Left colon (tissue), 2 donors: ENCODE results near the gene RPS8. TPM values are rescaled to one million over a fixed set of nuclear protein-coding genes. Genes with fewer than 3 reads are reported as not detected.
"Not testable (repeated sequence)": the region's sequence is repeated elsewhere in the genome, so short reads cannot be mapped to it uniquely, and the experiment has no call there.

Source experiments
- ATAC-seq: fragments of 200-7000 bp; cut with Tn5 transposase; one replicate; pipeline ENCODE4 v1.9.1; 2020; ENCODE audit warnings: mild to moderate bottlenecking, moderate library complexity
- DNase-seq, 2 donors: peaks; one replicate each; pipeline ENCODE4 v3.0.0-alpha.2; 2020
- intact Hi-C, 2 donors: fragments of 100-400 bp; cut with DNase I in 1 of 2; cut with micrococcal nuclease in 1 of 2; formaldehyde crosslinking; loops; one replicate each; pipeline versions ENCODE4 v1.11.2 to v1.14.0; 2022; cut with DNase I, micrococcal nuclease
- total RNA-seq, 2 donors: library from RNA; stranded (reverse); fragmentation: NEBNext Ultra II Directional; extraction: Animal tissue kit (Norgen Biotek cat#: 25700); gene quantifications; one replicate each; pipeline ENCODE4 v1.2.1, GENCODE V29; 2021
- donor health status: DM: no; HTN: no; CAD: no.
- donor health status: DM: yes; HTN: yes; CAD: no.

Gene RPS8
- total RNA-seq, 2 donors from 2014 or later, result 1,280 to 1,342 TPM

GRCh38 chr1:44777969-44778635, 2.8 kb downstream of the RPS8 start:
- no peak for ATAC-seq
- intact Hi-C loops, result no loop called here

DNA sequence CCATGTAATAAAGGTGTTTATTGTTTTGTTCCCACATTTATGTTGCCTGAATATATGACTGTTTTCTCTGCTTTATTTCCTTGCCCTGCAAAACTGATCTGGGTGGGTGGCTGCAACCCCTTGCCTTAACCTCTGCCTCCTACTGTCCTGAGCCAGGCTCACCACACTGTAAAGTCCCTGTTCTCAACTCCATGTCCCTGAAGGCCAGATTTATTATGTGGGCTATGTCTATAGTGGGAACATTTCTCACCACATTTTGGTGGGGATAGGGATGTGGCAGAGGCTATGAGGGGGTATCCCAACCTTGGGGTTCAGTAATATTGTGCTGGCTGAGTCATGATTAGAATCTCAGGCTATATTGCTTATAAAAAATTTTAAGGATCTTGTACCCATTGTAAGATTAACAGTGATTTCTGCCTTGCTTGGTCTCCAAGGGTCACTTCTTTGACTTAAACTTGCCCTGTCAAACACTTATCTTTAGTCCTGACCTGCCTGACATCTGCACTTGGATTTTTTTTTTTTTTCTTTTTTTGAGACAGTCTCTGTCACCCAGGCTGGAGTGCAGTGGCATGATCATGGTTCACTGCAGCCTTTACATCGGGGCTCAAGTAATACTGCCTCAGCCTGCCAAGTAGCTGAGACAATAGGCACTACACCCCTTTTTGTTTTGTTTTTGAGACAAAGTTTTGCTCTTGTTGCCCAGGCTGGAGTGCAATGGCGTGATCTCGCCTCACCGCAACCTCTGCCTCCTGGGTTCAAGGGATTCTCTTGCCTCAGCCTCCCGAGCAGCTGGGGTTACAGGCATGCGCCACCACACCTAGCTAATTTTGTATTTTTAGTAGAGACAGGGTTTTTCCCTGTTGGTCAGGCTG, 3.6 kb downstream of the RPS8 start:
- intact Hi-C loops, result no loop called here
- DNase-seq (no peak), ATAC-seq (no peak)

More at GRCh38 chr1:44777969-44778635, 2.8 kb downstream of the RPS8 start:
- DNase-seq, result no peak

DNA sequence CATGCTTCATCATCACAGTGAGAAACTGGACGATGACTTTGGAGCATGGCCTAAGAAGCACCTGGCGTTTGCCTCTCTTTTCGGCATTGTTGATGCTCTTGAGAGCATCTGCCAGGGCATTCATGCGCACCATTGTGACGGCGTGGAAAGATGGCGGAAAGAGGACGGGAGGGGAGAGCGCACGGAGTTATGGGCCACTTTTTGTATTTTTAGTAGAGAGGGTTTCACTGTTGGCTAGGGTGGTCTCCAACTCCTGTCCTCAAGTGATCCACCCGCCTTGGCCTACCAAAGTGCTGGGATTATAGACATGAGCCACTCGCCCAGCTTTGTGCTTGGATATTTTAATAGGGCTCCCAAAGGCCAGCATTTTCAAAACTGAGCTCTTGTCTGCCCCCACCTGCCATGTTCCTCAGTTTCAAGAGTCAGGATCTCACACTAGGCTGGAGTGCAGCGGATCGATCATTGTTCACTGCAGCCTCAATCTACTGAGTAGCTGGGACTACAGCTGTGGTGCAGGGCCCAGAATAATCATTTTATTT, 5.3 kb downstream of the RPS8 start:
- intact Hi-C loops, result loop anchor here in 1 of 2 donors (10.0 kb wide), 1 partner anchor 54 kb away; no protein-coding TSS in a partner anchor
- no peak for DNase-seq
- no peak for ATAC-seq

DNA sequence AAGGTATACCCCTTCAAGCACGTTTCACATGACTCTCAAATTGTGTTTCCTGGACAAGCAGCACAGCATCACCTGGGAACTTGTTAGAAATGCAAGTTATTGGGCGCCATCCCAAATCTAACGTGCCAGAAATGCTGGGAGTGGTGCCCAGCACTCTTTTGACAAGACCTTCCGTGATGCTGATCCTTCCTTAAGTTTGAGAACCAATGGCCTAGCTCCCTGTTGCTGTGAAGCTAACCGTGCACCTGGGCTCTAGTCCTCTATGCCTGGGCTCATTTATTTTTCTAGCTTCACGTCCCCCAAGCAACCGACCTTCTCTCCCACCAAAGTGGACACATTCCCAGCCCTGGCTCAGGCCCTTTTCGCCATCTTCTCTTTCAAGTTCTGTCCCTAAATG, 8.4 kb downstream of the RPS8 start:
- intact Hi-C loops, result loop anchor here in 1 of 2 donors (10.0 kb wide), 1 partner anchor 51 kb away; no protein-coding TSS in a partner anchor
- no peak for DNase-seq
- ATAC-seq, result no peak

DNA sequence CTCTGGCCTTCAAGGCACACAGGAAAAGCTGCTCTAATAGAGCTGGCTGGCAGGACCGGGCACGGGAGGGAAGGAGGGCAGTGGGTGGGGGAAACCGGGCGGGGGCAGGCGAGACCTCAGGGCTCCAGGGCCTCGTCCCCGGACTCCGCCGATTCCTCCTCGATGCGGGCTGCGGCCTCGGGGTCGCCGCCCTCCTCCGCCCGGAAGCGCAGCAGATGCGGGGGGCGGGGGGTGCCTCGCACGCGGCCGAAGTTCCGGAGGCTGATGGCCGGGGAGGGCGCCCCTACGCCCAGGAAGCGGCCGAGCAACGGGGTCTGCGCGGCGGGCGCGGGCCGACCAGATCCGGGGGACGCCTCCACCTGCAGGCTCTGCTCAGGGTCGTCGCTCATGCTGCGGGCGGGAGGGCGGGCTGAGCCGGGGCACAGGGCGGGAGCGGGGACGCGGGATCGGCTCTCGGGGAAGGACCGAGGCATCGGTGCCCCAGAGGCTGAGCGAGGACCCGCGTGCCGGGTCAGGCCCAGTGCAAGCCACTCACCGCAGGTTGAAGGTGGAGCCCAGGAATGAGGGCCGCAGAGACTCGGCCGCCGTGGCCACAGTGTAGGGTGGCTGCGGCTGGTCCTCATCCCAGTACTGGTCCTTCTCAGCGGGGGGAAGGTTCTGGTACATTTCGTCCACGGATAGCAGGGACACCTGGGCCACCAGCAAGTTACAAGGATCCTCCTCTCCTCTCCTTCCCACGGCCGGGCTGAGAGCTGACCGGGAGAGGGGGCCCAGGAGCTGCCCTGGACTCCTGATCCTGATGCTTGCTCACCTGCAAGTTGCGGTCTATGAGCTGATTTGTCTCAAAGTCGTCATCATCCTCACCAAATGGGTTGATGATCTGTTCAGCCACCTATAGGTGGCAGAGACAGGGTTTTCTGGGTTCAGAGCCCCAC, 9.0 kb downstream of the RPS8 start:
- intact Hi-C loops, result loop anchor here in 1 of 2 donors (10.0 kb wide), 1 partner anchor 50 kb away; no protein-coding TSS in a partner anchor
- DNase-seq (peak; percentile 31 to 46), ATAC-seq (peak; percentile 17)

GRCh38 chr1:44785029-44785380, 9.7 kb downstream of the RPS8 start:
- ATAC-seq (no peak), DNase-seq (peak in 1 of 2 donors; percentile 22)
- intact Hi-C loops, result loop anchor here in 1 of 2 donors (10.0 kb wide), 1 partner anchor 50 kb away; no protein-coding TSS in a partner anchor

GRCh38 chr1:44785501-44786137, 10.3 kb downstream of the RPS8 start:
- ATAC-seq (no peak), DNase-seq (peak in 1 of 2 donors; percentile 18)
- intact Hi-C loops, result loop anchor here in 1 of 2 donors (10.0 kb wide), 1 partner anchor 49 kb away; no protein-coding TSS in a partner anchor

DNA sequence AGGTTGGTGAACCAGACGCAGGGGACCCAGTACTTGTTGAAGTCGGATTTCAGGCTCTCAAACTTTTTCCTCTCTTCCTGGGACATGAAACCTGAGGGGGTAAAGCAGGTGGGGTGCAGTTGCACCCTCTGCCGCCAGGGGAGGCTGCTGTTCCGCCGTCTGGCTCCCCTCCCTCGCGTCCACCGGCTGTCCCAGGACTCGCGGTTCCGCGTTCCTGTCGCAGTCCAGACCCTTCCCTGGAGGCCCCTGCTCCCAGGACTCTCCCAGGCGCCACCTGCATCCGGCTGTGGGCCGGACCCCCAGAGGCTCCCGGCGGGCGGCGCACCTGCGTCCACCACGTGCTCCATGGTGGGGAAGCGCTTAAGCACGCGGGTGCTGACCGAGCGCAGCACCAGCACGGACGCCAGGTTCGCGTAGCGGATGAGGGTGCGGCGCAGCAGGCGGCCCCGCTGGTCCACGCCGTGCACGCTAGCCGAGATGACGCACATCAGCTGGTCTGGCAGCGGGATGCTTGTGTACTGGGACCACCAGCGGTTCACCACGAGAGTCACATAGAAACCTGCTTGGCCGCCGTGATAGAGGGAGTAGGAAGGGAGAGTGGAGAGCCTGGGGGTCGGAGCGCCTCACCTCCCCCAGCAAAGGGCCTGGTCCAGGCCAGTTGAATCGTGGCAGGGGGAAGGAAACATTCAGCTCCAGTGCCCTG, 10.9 kb downstream of the RPS8 start:
- intact Hi-C loops, result loop anchor here in 1 of 2 donors (10.0 kb wide), 1 partner anchor 49 kb away; no protein-coding TSS in a partner anchor
- peak in 1 of 2 donors; percentile 80 for DNase-seq
- ATAC-seq, result peak; percentile 73

DNA sequence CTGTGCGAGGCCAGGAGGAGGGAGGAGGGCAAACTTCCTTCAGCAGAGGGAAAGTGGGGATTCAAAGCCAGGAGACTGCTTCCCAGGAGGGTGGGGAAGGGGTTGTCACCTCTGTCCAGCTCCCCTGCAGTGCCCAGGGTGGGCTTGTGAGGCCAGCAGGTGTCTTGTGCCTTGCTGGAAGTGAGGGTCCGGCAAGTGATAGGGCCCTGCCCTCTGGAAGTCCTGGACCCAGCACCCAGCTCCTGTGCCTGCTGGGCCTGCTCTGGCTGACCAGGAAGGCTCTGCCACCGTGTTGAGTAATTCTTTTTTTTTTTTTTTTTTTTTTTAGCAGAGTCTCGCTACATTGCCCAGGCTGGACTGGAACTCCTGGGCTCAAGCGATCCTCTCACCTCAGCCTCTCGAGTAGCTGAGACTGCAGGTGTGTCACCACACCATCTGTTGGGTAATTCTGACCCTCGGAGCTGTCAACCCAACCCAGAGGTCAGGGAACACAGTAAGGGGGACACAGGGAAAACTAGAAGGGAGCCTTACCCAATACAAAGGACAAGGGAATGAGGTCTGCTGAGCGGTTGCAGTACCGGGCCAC, 11.6 kb downstream of the RPS8 start:
- peak in 1 of 2 donors; percentile 32 for DNase-seq
- intact Hi-C loops, result loop anchor here in 1 of 2 donors (10.0 kb wide), 1 partner anchor 48 kb away; no protein-coding TSS in a partner anchor
- ATAC-seq, result no peak

DNA sequence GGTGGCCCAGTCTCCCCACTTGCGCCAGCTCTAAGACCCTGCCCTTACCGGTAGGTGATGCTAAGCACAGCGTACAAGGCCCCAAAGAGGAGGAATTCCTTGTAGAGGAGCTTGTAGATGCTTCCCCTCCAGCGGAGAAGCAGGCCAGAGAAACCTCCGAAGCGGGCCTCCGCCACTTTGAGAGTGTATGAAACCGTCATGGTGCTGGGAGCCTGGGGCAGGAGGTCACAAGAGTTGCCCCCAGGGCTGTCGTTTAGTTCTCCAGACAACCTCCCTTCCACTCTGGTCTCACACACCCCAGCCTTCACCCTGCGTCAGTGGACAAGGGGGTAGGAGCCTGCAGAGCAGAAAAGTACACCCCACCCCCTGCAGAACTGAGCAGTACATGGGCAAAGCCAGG, 12.2 kb downstream of the RPS8 start:
- DNase-seq, result peak in 1 of 2 donors; percentile 20
- ATAC-seq, result no peak
- intact Hi-C loops, result loop anchor here in 1 of 2 donors (10.0 kb wide), 1 partner anchor 47 kb away; no protein-coding TSS in a partner anchor

- peak in 1 of 2 donors; percentile 22 for DNase-seq
- intact Hi-C loops, result loop anchor here in 1 of 2 donors (10.0 kb wide), 1 partner anchor 47 kb away; no protein-coding TSS in a partner anchor
- no peak for ATAC-seq
Observed at GRCh38 chr1:44788120-44788860, 12.9 kb downstream of the RPS8 start, which contains the start of gene BEST4. Gene BEST4 (minus strand): TSS chr1:44788170. CDS start chr1:44787705, 465 bp downstream.

DNA sequence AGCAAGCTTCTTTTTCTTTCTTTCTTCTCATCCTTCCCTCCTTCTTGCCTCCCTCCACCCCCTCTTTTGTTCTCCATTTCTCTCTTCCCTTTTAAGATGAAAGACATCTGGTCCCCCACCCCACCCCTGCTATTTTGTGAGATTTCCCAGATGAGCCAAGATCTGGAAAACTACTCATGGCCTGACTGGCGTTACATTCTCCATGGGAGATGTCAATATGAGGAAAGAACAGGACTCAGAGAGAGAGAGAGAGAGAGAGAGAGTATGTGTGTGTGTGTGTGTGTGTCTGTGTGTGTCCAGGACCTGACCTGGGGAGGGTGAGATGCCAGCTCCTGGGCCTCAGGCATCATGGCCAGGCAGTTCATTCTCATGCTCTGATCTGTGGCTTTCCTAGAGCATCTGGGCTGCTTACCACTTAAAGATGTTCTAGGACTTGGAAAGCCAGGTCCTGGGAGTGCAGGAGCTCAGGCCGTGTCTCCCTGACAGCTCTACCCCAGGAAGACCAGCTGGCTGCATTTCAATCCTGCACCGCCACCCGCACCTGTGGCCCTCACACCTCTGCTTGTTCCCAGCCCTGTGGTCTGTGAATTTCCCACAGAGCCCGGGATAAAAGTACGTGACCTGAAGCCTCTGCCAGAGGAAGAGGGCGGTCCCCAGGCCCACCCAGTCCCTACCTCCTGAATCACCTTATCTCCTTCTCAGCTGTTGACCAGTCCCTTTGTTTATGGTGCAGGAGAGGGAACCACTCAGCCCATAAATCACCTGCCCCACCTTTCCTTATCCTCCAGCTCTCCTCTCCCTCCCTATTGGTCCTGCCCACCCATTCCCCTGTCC, 15.8 kb downstream of the RPS8 start:
- ATAC-seq, result peak; percentile 81
- intact Hi-C loops, result loop anchor here in 1 of 2 donors (10.0 kb wide), 1 partner anchor 224 kb away; the partner anchor contains the start of genes HECTD3 and UROD
- DNase-seq, result peak; percentile 40 to 54

- DNase-seq (peak in 1 of 2 donors; percentile 15), ATAC-seq (no peak)
- intact Hi-C loops, result loop anchor here in 1 of 2 donors (10.0 kb wide), 1 partner anchor 222 kb away; the partner anchor contains the start of genes HECTD3 and UROD
Observed at GRCh38 chr1:44792736-44793502, 17.6 kb downstream of the RPS8 start.

DNA sequence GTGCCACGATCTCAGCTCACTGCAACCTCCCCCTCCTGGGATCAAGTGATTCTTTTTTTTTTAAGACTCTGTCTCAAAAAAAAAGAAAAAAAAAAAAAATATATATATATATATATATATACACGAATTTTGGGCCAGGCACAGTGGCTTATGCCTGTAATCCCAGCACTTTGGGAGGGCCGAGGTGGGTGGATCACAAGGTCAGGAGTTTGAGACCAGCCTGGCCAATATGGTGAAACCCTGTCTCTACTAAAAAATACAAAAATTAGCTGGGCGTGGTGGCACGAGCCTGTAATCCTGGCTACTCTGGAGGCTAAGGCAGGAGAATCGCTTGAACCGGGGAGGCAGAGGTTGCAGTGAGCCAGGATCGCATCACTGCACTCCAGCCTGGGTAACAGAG, 22.5 kb downstream of the RPS8 start:
- peak in 1 of 2 donors; percentile 18 for DNase-seq
- intact Hi-C loops, result loop anchor here in 1 of 2 donors (10.0 kb wide), 1 partner anchor 217 kb away; the partner anchor contains the start of genes HECTD3 and UROD
- ATAC-seq, result not testable (repeated sequence)
